WERI-Rb-1 (cell line): ENCODE results near the gene MDFI.

Source experiments
- DNase-seq: peaks from one replicate; pipeline ENCODE4 v3.0.0-alpha.2; 2020
- H3K27ac ChIP-seq: fragments of 250-450 bp; sonication (Bioruptor Pico); 2 replicates; pipeline ENCODE4 v1.5.1; 2020; ENCODE audit warnings: mild to moderate bottlenecking, moderate library complexity
- H3K27me3 ChIP-seq: fragments of 250-450 bp; sonication (Bioruptor Pico); 2 replicates; pipeline ENCODE4 v1.5.1; 2021; ENCODE audit warnings: mild to moderate bottlenecking, low read depth, moderate library complexity; ENCODE audit not compliant: insufficient read depth, severe bottlenecking
- H3K36me3 ChIP-seq: fragments of 250-450 bp; sonication (Bioruptor Pico); 2 replicates; pipeline ENCODE4 v1.5.1; 2020; ENCODE audit warnings: mild to moderate bottlenecking, moderate library complexity
- H3K4me3 ChIP-seq: 2 replicates; pipeline ENCODE4 v1.5.1; 2011; ENCODE audit warnings: low read depth, mild to moderate bottlenecking, control low read depth, low read length
- H3K9me3 ChIP-seq: fragments of 250-450 bp; sonication (Bioruptor Pico); 2 replicates; pipeline ENCODE4 v1.5.1; 2021; ENCODE audit warnings: mild to moderate bottlenecking, moderate library complexity; ENCODE audit not compliant: severe bottlenecking
- TF ChIP-seq, protein P1 (sequence below): IDR thresholded peaks from 2 replicates; pipeline ENCODE4 v1.5.1; 2011; ENCODE audit warnings: low read depth, mild to moderate bottlenecking, control low read depth, inconsistent platforms, low read length

MDFI gene

GRCh38 chr6:41672816-41673703, 34.8 kb downstream of the MDFI start:
- no peaks in the 10 kb centered on the region for H3K27me3 ChIP-seq
- no peak for DNase-seq
- TF ChIP-seq, protein P1, sequence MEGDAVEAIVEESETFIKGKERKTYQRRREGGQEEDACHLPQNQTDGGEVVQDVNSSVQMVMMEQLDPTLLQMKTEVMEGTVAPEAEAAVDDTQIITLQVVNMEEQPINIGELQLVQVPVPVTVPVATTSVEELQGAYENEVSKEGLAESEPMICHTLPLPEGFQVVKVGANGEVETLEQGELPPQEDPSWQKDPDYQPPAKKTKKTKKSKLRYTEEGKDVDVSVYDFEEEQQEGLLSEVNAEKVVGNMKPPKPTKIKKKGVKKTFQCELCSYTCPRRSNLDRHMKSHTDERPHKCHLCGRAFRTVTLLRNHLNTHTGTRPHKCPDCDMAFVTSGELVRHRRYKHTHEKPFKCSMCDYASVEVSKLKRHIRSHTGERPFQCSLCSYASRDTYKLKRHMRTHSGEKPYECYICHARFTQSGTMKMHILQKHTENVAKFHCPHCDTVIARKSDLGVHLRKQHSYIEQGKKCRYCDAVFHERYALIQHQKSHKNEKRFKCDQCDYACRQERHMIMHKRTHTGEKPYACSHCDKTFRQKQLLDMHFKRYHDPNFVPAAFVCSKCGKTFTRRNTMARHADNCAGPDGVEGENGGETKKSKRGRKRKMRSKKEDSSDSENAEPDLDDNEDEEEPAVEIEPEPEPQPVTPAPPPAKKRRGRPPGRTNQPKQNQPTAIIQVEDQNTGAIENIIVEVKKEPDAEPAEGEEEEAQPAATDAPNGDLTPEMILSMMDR = no peak

DNA sequence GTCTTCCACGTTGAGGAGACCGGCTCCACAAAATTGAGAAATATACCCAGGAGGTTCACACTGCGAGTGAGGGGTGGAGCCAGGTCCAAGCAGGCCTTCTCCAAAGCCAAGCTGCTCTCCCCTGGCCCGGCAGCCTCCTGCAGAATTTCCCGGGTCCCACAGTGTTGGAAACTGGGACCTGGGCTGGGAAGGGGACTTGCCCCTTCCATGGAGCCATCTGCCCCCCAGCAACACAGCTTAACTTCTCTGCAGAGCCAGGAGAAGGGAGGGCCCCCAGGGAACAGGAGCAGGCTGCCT, 35.4 kb downstream of the MDFI start:
- Histone ChIP-seq H3K27ac (peak overlapping the region; percentile 84), H3K4me3 (no peak overlapping the region), H3K27me3 (no peaks in the 10 kb centered on the region), H3K9me3 (peaks cover 3% of the 10 kb centered on the region), H3K36me3 (no peaks in the 10 kb centered on the region)
- DNase-seq = no peak
- TF ChIP-seq, protein P1 = no peak

More at GRCh38 chr6:41672816-41673703, 34.8 kb downstream of the MDFI start:
- H3K36me3 ChIP-seq = no peaks in the 10 kb centered on the region
- H3K27ac ChIP-seq = peak overlapping the region; percentile 84
- peaks cover 3% of the 10 kb centered on the region for H3K9me3 ChIP-seq
- H3K4me3 ChIP-seq = no peak overlapping the region

DNA sequence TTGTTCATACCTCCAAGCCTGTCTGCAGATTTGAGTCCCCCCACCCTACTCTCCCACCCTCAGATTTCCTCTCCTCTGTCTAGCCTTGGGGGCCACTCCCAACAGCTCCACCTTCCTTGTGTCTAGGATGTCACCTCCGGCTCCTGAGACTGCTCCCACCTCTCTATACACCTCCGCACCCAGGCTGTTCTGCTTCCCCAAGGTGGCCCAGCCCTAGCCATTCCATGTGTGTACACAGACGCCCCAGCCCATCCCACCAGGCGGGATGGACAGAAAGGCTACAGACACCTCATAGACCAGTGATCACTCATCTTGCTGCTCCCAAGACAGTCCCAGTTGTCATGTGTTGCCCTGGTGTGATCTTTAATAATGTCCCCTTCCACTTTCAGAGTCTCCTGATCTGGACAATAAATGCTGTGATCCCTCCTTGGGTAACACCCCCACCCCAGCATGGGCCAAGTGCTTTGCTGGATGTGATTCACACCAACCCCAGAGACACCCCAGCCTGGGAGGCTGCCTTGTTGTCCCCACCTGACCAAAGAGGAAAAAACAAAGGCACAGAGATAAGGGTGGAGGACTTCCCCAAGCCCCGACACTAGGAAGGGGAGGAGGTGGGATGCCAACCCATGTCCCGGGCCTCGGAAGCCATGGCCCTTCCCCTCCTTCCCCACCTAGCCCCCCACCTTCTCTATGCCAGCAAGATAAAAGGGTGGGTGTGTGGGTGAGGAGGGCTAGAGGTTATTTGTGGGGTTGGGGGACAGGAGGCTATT, 36.1 kb downstream of the MDFI start:
- Histone ChIP-seq H3K9me3 (no peaks in the 10 kb centered on the region), H3K4me3 (no peak overlapping the region), H3K27me3 (no peaks in the 10 kb centered on the region), H3K36me3 (no peaks in the 10 kb centered on the region), H3K27ac (peak overlapping the region; percentile 84)
- DNase-seq = no peak
- TF ChIP-seq, protein P1 = no peak

DNA sequence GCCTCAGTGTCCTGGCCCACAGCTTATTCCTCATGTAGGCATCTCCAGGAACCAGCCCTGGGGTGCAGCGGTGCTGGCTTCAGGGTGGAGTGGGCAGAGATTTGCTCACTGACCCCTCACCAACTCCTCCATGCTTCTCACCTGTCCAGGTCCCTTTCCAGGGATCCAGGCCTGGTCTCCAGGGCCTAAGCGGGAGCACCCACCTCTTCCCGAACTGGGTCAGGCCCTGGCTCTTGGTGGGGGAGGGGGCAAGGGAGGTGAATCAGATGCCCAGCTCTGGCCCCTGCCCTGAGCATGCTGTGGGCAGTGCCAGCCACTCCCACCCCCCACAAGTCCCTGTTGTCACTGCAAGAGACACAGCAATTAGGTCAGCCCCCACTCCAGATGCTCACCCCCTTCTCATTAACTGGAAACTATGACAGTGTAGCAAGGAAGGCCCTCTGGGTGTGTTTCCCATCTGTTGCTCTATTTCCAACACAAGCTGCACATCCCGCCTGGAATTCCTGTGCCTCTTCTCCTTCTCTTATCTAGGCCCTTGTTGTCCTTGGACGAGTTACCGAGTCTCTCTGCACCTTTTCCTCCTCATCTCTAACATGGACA, 37.0 kb downstream of the MDFI start:
- peak; percentile 93 for DNase-seq
- Histone ChIP-seq H3K27me3 (no peaks in the 10 kb centered on the region), H3K27ac (peak overlapping the region; percentile 84), H3K4me3 (peak overlapping the region; percentile 14), H3K9me3 (no peaks in the 10 kb centered on the region), H3K36me3 (no peaks in the 10 kb centered on the region)
- TF ChIP-seq, protein P1 = no peak

- H3K36me3 ChIP-seq = no peaks in the 10 kb centered on the region
- no peaks in the 10 kb centered on the region for H3K9me3 ChIP-seq
- H3K27ac ChIP-seq = peak overlapping the region; percentile 84
- peak overlapping the region; percentile 14; the same call in 1 of the 2 replicates for H3K4me3 ChIP-seq
- DNase-seq = no peak
- H3K27me3 ChIP-seq = no peaks in the 10 kb centered on the region
- TF ChIP-seq, protein P1 = no peak
These were observed 37.7 kb downstream of the MDFI start for GRCh38 chr6:41675992-41676391.
